Hepatocyte (in vitro differentiated cells): ENCODE results near the gene ABCA2.

Experiments
- CTCF ChIP-seq: fragments of 200-600 bp; sonication (generic); IDR thresholded peaks from 2 replicates; pipeline ENCODE4 v1.5.1; 2016; ENCODE audit warnings: antibody characterized with exemption, mild to moderate bottlenecking; ENCODE audit not compliant: poor library complexity
- EZH2 ChIP-seq: fragments of 200-600 bp; sonication (generic); IDR thresholded peaks from 2 replicates; pipeline ENCODE4 v1.6.1; 2016; ENCODE audit warnings: antibody characterized with exemption, mild to moderate bottlenecking, borderline replicate concordance

GRCh38 chr9:137001857-137002645, 26.0 kb downstream of the ABCA2 start:
- TF ChIP-seq CTCF: no peak
- no peak for TF ChIP-seq EZH2
